HepG2 (cell line): Measurements from ENCODE around the gene CADM1. TPM values are rescaled to one million over a fixed set of nuclear protein-coding genes. Genes with fewer than 3 reads are reported as not detected.

Experiments
- BRCA1 ChIP-seq: sonication (generic); formaldehyde crosslinking; IDR thresholded peaks from 2 replicates; pipeline ENCODE4 v1.4.0; 2020; ENCODE audit warnings: missing genetic modification reagents
- polyA plus RNA-seq, 8 experiments: library from polyadenylated mRNA; depleted of rRNA in 3 of 8; stranded (reverse) in 7 of 8; unstranded in 1 of 8; fragments of >200 nt; fragmentation: Illumina TruSeq in 4 of 8; extraction: Trizol in 4 of 8; gene quantifications; 2 replicates each; pipeline versions ENCODE4 v1.2.1 to v1.2.3, GENCODE V29; 2011 to 2016; ENCODE audit warnings: low read depth in 4 of 8, missing spikeins in 1 of 8, mixed read lengths in 1 of 8; ENCODE audit not compliant: insufficient read depth in 1 of 8
- total RNA-seq, 5 experiments: library from RNA; depleted of rRNA; stranded (reverse); fragments of >200 nt; fragmentation: Illumina TruSeq; extraction: Trizol; gene quantifications; 2 replicates each; pipeline ENCODE4 v1.2.3, GENCODE V29; 2016; ENCODE audit warnings: low read depth in 1 of 5
- TF ChIP-seq, protein P1 (sequence below), 2 experiments: fragments of 450-650 bp in 1 of 2; sonication (generic) in 1 of 2; formaldehyde crosslinking in 1 of 2; IDR thresholded peaks; 2 replicates each; pipeline versions ENCODE4 v1.6.1 to v1.8.0; 2016 to 2022; ENCODE audit warnings: antibody characterized with exemption in 1 of 2, mild to moderate bottlenecking in 1 of 2, missing genetic modification reagents in 1 of 2

CADM1 gene
- total and polyA plus RNA-seq, 2 of the 13 experiments (the other 11 are each of a cell fraction or from before 2014, with no cell fraction given) = 71.3 to 122 TPM

DNA sequence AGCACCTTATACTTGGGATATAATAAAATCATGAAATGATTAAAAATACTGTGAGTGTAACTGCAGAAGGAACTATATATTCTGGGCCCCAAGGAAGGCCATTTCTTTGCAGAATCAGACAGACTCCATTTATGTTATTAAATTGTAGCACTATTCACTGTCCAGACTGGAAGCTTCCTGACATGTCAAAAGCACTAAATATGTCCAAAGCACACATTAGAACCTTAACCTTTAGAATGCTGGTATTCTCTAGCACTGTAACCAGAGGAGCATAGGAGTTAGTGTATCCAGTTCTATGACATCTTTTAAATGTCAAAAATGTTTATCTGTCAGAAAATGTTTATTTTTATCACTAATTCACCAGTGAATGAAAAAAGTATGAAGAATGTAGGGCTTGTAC lies 246.9 kb downstream of the CADM1 start (continued):
- TF ChIP-seq, protein P1, sequence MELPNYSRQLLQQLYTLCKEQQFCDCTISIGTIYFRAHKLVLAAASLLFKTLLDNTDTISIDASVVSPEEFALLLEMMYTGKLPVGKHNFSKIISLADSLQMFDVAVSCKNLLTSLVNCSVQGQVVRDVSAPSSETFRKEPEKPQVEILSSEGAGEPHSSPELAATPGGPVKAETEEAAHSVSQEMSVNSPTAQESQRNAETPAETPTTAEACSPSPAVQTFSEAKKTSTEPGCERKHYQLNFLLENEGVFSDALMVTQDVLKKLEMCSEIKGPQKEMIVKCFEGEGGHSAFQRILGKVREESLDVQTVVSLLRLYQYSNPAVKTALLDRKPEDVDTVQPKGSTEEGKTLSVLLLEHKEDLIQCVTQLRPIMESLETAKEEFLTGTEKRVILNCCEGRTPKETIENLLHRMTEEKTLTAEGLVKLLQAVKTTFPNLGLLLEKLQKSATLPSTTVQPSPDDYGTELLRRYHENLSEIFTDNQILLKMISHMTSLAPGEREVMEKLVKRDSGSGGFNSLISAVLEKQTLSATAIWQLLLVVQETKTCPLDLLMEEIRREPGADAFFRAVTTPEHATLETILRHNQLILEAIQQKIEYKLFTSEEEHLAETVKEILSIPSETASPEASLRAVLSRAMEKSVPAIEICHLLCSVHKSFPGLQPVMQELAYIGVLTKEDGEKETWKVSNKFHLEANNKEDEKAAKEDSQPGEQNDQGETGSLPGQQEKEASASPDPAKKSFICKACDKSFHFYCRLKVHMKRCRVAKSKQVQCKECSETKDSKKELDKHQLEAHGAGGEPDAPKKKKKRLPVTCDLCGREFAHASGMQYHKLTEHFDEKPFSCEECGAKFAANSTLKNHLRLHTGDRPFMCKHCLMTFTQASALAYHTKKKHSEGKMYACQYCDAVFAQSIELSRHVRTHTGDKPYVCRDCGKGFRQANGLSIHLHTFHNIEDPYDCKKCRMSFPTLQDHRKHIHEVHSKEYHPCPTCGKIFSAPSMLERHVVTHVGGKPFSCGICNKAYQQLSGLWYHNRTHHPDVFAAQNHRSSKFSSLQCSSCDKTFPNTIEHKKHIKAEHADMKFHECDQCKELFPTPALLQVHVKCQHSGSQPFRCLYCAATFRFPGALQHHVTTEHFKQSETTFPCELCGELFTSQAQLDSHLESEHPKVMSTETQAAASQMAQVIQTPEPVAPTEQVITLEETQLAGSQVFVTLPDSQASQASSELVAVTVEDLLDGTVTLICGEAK (IDR thresholded peaks at IDR 0.05) = no peak
- TF ChIP-seq, protein P1 (CRISPR knock-in tag; IDR thresholded peaks at IDR 0.05) = no peak
- TF ChIP-seq BRCA1 = no peak
